ENCODE measurements around the gene ZNF592. TPM values are rescaled to one million over a fixed set of nuclear protein-coding genes. Genes with fewer than 3 reads are reported as not detected.

Gene ZNF592
- total and polyA plus RNA-seq, 4 donors: 8.8 to 29.6 (median 16.2) TPM

- no peak overlapping the region for H3K4me3 ChIP-seq
- WGBS, 2 donors: 62 to 80% methylated on average over 5 of the region's 5 CpGs
- DNase-seq (no peak), ATAC-seq (ENCODE audit: insufficient read depth, low FRiP score) (no peak)
- H3K9me3 ChIP-seq (ENCODE audit: control insufficient read depth in 4 of 4, insufficient read depth in 3 of 4, low read length in 3 of 4): no peaks in the 10 kb centered on the region
- no peak overlapping the region for H3K9ac ChIP-seq (ENCODE audit: insufficient read depth in 1 of 2, low read length in 2 of 2)
- TF ChIP-seq CTCF (IDR thresholded peaks at IDR 0.05; ENCODE audit: control extremely low read depth, extremely low read depth): no peak
- H3K27ac ChIP-seq (ENCODE audit: low read depth in 1 of 2, low read length in 1 of 2): peak overlapping the region; percentile 32 to 88
- peaks cover 0 to 2% (median 0%) of the 10 kb centered on the region in 4 donors for H3K36me3 ChIP-seq (ENCODE audit: control insufficient read depth in 4 of 4, insufficient read depth in 4 of 4, low read length in 4 of 4)
- H3K27me3 ChIP-seq (ENCODE audit: control insufficient read depth in 3 of 3, insufficient read depth in 3 of 3, low read length in 2 of 3): no peaks in the 10 kb centered on the region
- H3K4me1 ChIP-seq (ENCODE audit: control insufficient read depth in 5 of 5, insufficient read depth in 5 of 5, low read length in 5 of 5): peaks cover 0 to 34% (median 0%) of the 10 kb centered on the region in 5 donors
These were observed 87.4 kb downstream of the ZNF592 start for GRCh38 chr15:84835661-84836337.

- DNase-seq (no peak), ATAC-seq (ENCODE audit: insufficient read depth, low FRiP score) (no peak)
- TF ChIP-seq CTCF (IDR thresholded peaks at IDR 0.05; ENCODE audit: control extremely low read depth, extremely low read depth): no peak
- H3K36me3 ChIP-seq (ENCODE audit: control insufficient read depth in 4 of 4, insufficient read depth in 4 of 4, low read length in 4 of 4): peaks cover 0 to 2% (median 0%) of the 10 kb centered on the region in 4 donors
- no peaks in the 10 kb centered on the region for H3K9me3 ChIP-seq (ENCODE audit: control insufficient read depth in 4 of 4, insufficient read depth in 3 of 4, low read length in 3 of 4)
- H3K9ac ChIP-seq (ENCODE audit: insufficient read depth in 1 of 2, low read length in 2 of 2): no peak overlapping the region
- H3K4me1 ChIP-seq (ENCODE audit: control insufficient read depth in 5 of 5, insufficient read depth in 5 of 5, low read length in 5 of 5): peaks cover 0 to 31% (median 0%) of the 10 kb centered on the region in 5 donors
- WGBS, 2 donors: 31 to 84% methylated on average over 1 of the region's 1 CpG
- no peak overlapping the region for H3K4me3 ChIP-seq
- H3K27me3 ChIP-seq (ENCODE audit: control insufficient read depth in 3 of 3, insufficient read depth in 3 of 3, low read length in 2 of 3): no peaks in the 10 kb centered on the region
- peak overlapping the region in 1 of 2 donors; percentile 88 for H3K27ac ChIP-seq (ENCODE audit: low read depth in 1 of 2, low read length in 1 of 2)
These were observed 88.5 kb downstream of the ZNF592 start for GRCh38 chr15:84836844-84837243.

GRCh38 chr15:84839714-84840113 lies 91.3 kb downstream of the ZNF592 start:
- Histone ChIP-seq H3K4me1 (ENCODE audit: control insufficient read depth in 5 of 5, insufficient read depth in 5 of 5, low read length in 5 of 5) (peaks cover 0 to 16% (median 0%) of the 10 kb centered on the region in 5 donors), H3K27me3 (ENCODE audit: control insufficient read depth in 3 of 3, insufficient read depth in 3 of 3, low read length in 2 of 3) (no peaks in the 10 kb centered on the region), H3K36me3 (ENCODE audit: control insufficient read depth in 4 of 4, insufficient read depth in 4 of 4, low read length in 4 of 4) (peaks cover 0 to 2% (median 0%) of the 10 kb centered on the region in 4 donors), H3K4me3 (no peak overlapping the region), H3K9ac (ENCODE audit: insufficient read depth in 1 of 2, low read length in 2 of 2) (no peak overlapping the region), H3K9me3 (ENCODE audit: control insufficient read depth in 4 of 4, insufficient read depth in 3 of 4, low read length in 3 of 4) (no peaks in the 10 kb centered on the region), H3K27ac (ENCODE audit: low read depth in 1 of 2, low read length in 1 of 2) (peak overlapping the region in 1 of 2 donors; percentile 98)
- 98% methylated on average over 23 of the region's 23 CpGs for whole genome bisulfite sequencing, 2 donors
- ATAC-seq (ENCODE audit: insufficient read depth, low FRiP score): no peak
- no peak for DNase-seq
- no peak for TF ChIP-seq CTCF (IDR thresholded peaks at IDR 0.05; ENCODE audit: control extremely low read depth, extremely low read depth)

Measured in lung (tissue), 12 donors.